ENCODE measurements around the gene MROH8.
"Not testable (repeated sequence)": the region's sequence is repeated elsewhere in the genome, so short reads cannot be mapped to it uniquely, and the experiment has no call there.

The MROH8 gene

DNA sequence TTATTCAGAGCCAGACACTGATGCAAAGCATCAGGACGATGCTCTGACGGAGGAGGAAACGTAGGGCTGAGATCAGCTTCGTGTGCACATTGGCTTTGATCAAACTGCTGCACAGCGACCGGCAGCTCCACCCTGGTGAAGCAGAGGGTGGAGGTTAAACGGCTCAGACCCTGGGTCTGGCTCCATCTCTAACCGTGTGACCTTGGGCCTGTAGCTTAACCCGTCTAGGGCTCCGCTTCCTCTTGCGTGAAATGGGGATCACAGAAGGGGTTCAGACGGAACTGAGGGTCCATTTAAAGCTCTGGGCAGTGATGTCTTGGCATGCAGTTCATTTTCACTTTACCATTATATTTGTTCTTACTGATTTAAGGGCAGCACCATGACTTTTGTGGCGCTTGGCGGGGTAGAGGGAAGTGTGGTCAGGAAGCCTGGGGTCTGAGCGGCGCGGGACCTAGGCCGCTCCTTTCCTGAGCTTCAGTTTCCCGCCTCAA, 84.2 kb downstream of the MROH8 start:
- DNase-seq (ENCODE audit: low read depth, low spot score) = no peak

- DNase-seq (ENCODE audit: low read depth, low spot score) = no peak
Measured at GRCh38 chr20:37090407-37090806, 88.9 kb downstream of the MROH8 start.

- DNase-seq (ENCODE audit: low read depth, low spot score) = no peak
Measured at GRCh38 chr20:37081717-37082289, 97.5 kb downstream of the MROH8 start.

DNA sequence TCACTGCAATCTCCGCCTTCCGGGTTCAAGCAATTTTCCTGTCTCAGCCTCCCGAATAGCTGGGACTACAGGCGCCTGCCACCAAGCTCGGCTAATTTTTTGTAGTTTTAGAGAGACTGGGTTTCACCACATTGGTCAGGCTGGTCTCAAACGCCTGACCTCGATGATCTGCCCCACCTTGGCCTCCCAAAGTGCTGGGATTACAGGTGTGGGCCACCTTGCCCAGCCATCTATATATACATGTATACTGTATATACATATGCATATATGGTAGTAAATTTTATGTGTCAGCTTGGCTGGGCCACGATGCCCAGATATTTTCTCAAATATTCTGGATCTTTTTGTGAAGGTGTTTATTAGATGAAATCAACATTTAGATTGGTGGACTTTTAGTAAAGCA, 102.3 kb downstream of the MROH8 start:
- DNase-seq (ENCODE audit: low read depth, low spot score) = no peak

GRCh38 chr20:37075932-37076685, 103.2 kb downstream of the MROH8 start:
- no peak for DNase-seq (ENCODE audit: low read depth, low spot score)

DNA sequence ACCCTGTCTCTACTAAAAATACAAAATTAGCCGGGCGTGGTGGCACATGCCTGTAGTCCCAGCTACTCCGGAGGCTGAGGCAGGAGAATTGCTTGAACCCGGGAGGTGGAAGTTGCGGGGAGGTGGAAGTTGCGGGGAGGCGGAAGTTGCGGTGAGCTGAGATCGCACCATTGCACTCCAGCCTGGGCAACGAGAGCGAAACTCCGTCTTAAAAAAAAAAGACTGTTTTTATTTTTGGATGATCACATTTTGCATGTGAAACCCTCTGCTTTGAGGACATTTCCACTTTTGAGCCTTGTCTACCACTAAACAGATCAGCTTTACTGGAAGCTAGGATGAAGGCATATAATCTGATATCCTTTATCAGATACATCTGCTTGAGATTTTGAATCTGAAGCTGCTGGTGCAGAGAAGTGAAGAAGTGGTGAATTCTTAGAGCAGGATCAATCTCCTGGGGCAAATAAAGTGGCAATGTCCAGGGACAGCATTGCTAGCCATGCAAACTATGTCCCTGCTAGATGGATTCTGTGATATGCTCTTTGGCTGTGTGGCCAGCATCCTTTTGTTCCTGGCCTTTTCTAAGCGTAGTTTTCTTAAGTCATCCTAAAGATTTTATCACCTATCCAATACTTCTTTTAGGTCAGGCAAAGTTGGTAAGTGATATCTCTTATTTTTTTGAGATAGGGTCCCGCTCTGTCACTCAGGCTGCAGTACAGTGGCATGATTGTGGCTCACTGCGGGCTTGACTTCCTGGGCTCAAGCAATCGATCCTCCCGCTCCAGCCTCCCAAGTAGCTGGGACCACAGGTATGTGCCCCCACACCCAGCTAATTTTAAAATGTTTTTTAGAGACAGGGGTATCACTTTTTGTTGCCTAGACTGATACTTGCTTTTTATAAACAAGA, 106.8 kb downstream of the MROH8 start:
- no peak for DNase-seq (ENCODE audit: low read depth, low spot score)

GRCh38 chr20:37071481-37071911, 107.9 kb downstream of the MROH8 start:
- peak; percentile 7 for DNase-seq (ENCODE audit: low read depth, low spot score)

DNA sequence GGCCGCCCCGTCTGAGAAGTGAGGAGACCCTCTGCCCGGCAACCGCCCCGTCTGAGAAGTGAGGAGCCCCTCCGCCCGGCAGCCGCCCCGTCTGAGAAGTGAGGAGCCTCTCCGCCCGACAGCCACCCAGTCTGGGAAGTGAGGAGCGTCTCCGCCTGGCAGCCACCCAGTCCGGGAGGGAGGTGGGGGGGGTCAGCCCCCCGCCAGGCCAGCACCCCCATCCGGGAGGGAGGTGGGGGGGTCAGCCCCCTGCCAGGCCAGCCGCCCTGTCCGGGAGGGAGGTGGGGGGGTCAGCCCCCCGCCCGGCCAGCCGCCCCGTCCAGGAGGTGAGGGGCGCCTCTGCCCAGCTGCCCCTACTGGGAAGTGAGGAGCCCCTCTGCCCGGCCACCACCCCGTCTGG, 109.8 kb downstream of the MROH8 start:
- not testable (repeated sequence) for DNase-seq (ENCODE audit: low read depth, low spot score)

DNA sequence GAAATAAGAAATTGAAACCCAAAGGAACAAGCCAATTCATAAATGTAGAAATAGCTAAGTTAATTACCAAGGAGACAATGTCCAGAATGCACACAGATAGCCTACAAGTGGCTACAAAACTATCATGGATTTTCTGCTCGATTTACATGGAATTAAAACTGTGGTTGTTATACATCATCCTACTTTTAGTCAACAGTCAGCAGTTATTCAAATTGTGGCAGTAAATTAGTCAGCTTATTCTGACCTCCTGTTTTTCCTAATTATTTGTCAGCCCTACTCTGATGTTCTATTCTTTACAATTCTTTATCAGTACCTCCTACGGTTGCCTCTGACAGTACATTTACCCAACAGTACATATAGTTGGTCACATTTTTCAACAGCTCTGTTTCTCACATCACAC, 113.2 kb downstream of the MROH8 start:
- DNase-seq (ENCODE audit: low read depth, low spot score) = no peak

DNA sequence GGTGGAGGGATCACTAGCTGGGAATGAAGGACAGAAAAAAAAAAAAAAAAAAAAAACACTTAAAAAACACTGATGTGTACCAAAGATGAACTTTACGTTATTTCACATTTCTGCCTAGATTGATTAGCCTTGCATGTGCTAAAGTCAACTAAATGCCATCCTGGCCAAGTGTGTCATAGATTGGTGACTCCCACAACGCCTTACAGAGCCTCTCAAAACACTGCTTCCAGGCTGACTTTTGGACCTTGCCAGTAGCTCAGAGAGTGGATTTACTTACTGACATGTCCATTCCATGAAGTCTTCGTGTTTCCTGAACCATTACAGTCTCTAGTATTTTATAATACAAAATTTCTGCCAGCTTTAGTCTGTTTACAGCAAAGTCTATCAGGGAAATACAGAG, 124.1 kb downstream of the MROH8 start:
- DNase-seq (ENCODE audit: low read depth, low spot score) = no peak

DNA sequence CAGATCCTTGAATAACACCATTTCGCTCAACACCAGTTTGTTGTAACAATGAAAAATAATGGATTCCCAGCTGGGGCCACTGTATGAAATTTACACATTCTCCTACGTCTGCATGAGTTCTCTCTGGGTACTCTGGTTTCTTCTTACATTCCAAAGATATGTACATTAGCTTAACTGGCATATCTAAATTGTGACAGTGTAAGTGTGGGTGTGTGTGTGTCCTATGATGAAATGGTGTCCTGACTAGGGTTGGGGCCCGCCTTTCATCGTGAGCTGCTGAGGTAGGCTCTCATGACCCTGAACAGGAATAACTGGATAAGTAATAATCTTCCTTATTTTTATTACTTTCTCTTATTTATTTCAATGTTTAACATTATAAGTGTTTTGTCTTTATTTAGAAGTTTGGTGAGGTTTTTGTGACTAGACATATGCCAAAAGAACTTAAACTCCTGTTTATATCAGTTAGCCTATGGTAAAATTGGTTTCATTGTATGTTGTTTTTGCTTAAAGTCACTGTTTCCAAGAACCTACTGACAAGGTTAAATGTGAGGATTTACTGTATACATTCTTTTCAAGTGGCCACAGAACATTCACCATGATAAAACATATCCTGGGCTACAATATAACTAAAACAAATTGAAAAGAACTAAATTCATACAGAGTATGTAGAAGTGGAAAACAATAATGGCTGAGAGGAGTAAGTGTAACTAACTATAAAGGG, 126.0 kb downstream of the MROH8 start:
- DNase-seq (ENCODE audit: low read depth, low spot score) = no peak
